Heart left ventricle (tissue), 16 donors: Measurements from ENCODE around the gene MYO6. TPM values are rescaled to one million over a fixed set of nuclear protein-coding genes. Genes with fewer than 3 reads are reported as not detected.

Experiments used
- ATAC-seq, 4 donors: fragments of 200-7000 bp; cut with Tn5 transposase; one replicate each; pipeline ENCODE4 v1.9.1; 2020 to 2022; ENCODE audit warnings: moderate library complexity in 4 of 4, mild to moderate bottlenecking in 3 of 4, moderate number of reproducible peaks in 1 of 4
- DNase-seq, 5 donors: peaks; one replicate each; pipeline ENCODE4 v3.0.0-alpha.2; 2020
- H3K27ac ChIP-seq, 12 donors: fragments of 200-600 bp; sonication (generic) in 4 of 12; one replicate each; pipeline versions ENCODE4 v1.5.0 to v1.8.0; 2016 to 2022; ENCODE audit warnings: mild to moderate bottlenecking in 2 of 12
- H3K27me3 ChIP-seq, 9 donors: fragments of 200-600 bp; sonication (generic) in 2 of 9; one replicate each; pipeline versions ENCODE4 v1.5.1 to v1.8.0; 2016 to 2022; ENCODE audit warnings: mild to moderate bottlenecking in 3 of 9
- H3K36me3 ChIP-seq, 9 donors: fragments of 200-600 bp; sonication (generic) in 2 of 9; one replicate each; pipeline versions ENCODE4 v1.5.0 to v1.8.0; 2018 to 2022; ENCODE audit warnings: mild to moderate bottlenecking in 2 of 9
- H3K4me1 ChIP-seq, 12 donors: fragments of 200-600 bp; sonication (generic) in 4 of 12; one replicate each; pipeline versions ENCODE4 v1.5.0 to v1.8.0; 2016 to 2022; ENCODE audit warnings: mild to moderate bottlenecking in 3 of 12
- H3K4me3 ChIP-seq, 12 donors: fragments of 200-600 bp; sonication (generic) in 4 of 12; one replicate each; pipeline versions ENCODE4 v1.5.0 to v1.8.0; 2017 to 2022; ENCODE audit warnings: mild to moderate bottlenecking in 9 of 12, moderate library complexity in 4 of 12
- H3K9me3 ChIP-seq, 12 donors: fragments of 200-600 bp; sonication (generic) in 4 of 12; one replicate each; pipeline versions ENCODE4 v1.5.0 to v1.8.0; 2016 to 2022; ENCODE audit warnings: mild to moderate bottlenecking in 1 of 12
- CTCF ChIP-seq, 12 donors: fragments of 200-600 bp; sonication (generic) in 4 of 12; IDR thresholded peaks; one replicate each; pipeline versions ENCODE4 v1.5.0 to v1.8.0; 2018 to 2022; ENCODE audit warnings: antibody characterized with exemption in 12 of 12, mild to moderate bottlenecking in 5 of 12
- POLR2A ChIP-seq, 2 donors: fragments of 450-650 bp; IDR thresholded peaks; one replicate each; pipeline ENCODE4 v1.6.1; 2017; ENCODE audit warnings: antibody characterized with exemption in 2 of 2, mild to moderate bottlenecking in 2 of 2, moderate library complexity in 2 of 2
- WGBS, 4 donors: extraction: QIAGEN DNeasy Blood & Tissue Kit in 2 of 4; methylation state at CpG; one replicate each; pipeline versions ENCODE4 v1.1.5 to v1.1.7; 2013 to 2018; 5-methylcytosine and 5-hydroxymethylcytosine counted together
- intact Hi-C, 10 donors: fragments of 100-400 bp; cut with DNase I; formaldehyde crosslinking; loops; one replicate each; pipeline versions ENCODE4 v1.11.1 to v1.14.2; 2022
- polyA plus RNA-seq, 2 donors: library from polyadenylated mRNA; stranded (reverse); fragments of 200-250 nt; gene quantifications; one replicate each; pipeline ENCODE4 v1.2.3, GENCODE V29; 2013
- total RNA-seq, 9 donors: library from RNA; depleted of rRNA in 2 of 9; stranded (reverse); fragments of >200 nt in 2 of 9; fragmentation: NEBNext Ultra II Directional in 3 of 9; extraction: Animal tissue kit (Norgen Biotek cat#: 25700) in 3 of 9; gene quantifications; one replicate each; pipeline versions ENCODE4 v1.1.0 to v1.2.4, GENCODE V29; 2016 to 2023
- donor health status: ischemic (EF 13 %, LVEDD 7.1; RV severe dilation, severe dysfunction).
- donor health status: healthy with polysubstance abuse.
- donor health status: DM: no; HTN: yes; CAD: no.
- donor health status: DM: no; HTN: no; CAD: no.
- donor health status: ischemic (EF 25% LVEDD 6.9; RV normal size, moderate dysfunction).
- donor health status: ischemic (EF 25% LVEDD 5.7; RV mildly dilated, moderate dysfunction).
- donor health status: healthy.
- donor health status: DM: yes; HTN: yes; CAD: no.
- donor health status: ischemic (EF 35%, LVEDD 5.7; RV mildly dilated, moderate dysfunction).
- donor health status: nonischemic (EF 11% LVEDD 7.7; RV severe dilation, severe dysfunction).
- donor health status: DM: yes; HTN: yes; CAD: no.
- donor health status: PGD.
- donor health status: ischemic (EF 29% LVEDD 5.4; RV normal size, mild dysfunction).
- donor health status: nonischemic (EF 23%, LVEDD 6.1; RV moderate dilation, normal function).

MYO6 gene
- total and polyA plus RNA-seq, 11 donors, result 3.1 to 9.5 (median 5.8) TPM

- TF ChIP-seq POLR2A (IDR thresholded peaks at IDR 0.05) (no peak), CTCF (IDR thresholded peaks at IDR 0.05) (no peak)
- H3K9me3 ChIP-seq, result no peaks in the 10 kb centered on the region
- 59 to 71% (median 64%) methylated on average over 7 of the region's 7 CpGs for WGBS, 4 donors
- H3K27me3 ChIP-seq, result peaks cover 0 to 3% (median 0%) of the 10 kb centered on the region in 9 donors
- DNase-seq (no peak), ATAC-seq (peak in 2 of 4 donors; percentile 19 to 30)
- intact Hi-C loops, result loop anchor here in 9 of 10 donors (2.0 to 10.0 kb wide), 9 partner anchors 411 to 1524 kb away; no protein-coding TSS in a partner anchor
- H3K4me3 ChIP-seq, result no peak overlapping the region
- peaks cover 0 to 14% (median 4%) of the 10 kb centered on the region in 12 donors for H3K4me1 ChIP-seq
- no peak overlapping the region for H3K27ac ChIP-seq
- no peaks in the 10 kb centered on the region for H3K36me3 ChIP-seq
Measured at GRCh38 chr6:75933387-75933975, 184.4 kb downstream of the MYO6 start.

- peak overlapping the region in 10 of 12 donors; percentile 26 to 53 (median 43) for H3K4me3 ChIP-seq
- H3K27me3 ChIP-seq, result peaks cover 0 to 3% (median 0%) of the 10 kb centered on the region in 9 donors
- no peak overlapping the region for H3K27ac ChIP-seq
- intact Hi-C loops, result loop anchor here (2.0 to 10.0 kb wide), 12 partner anchors 410 to 1522 kb away; no protein-coding TSS in a partner anchor
- no peaks in the 10 kb centered on the region for H3K36me3 ChIP-seq
- ATAC-seq (peak; percentile 56 to 79 (median 76)), DNase-seq (peak in 3 of 5 donors; percentile 24 to 34 (median 28))
- no peaks in the 10 kb centered on the region for H3K9me3 ChIP-seq
- TF ChIP-seq POLR2A (IDR thresholded peaks at IDR 0.05) (no peak), CTCF (IDR thresholded peaks at IDR 0.05) (peak; percentile 46 to 78 (median 70))
- peaks cover 0 to 14% (median 4%) of the 10 kb centered on the region in 12 donors for H3K4me1 ChIP-seq
- WGBS, 4 donors, result 3 to 5% (median 4%) methylated on average over 23 to 32 of the region's 32 CpGs
Measured at GRCh38 chr6:75934643-75935472, 185.8 kb downstream of the MYO6 start.

- H3K4me1 ChIP-seq, result peaks cover 0 to 14% (median 4%) of the 10 kb centered on the region in 12 donors
- 42 to 90% (median 51%) methylated on average over 4 to 12 of the region's 12 CpGs for WGBS, 4 donors
- intact Hi-C loops, result loop anchor here (2.0 to 10.0 kb wide), 12 partner anchors 409 to 1522 kb away; no protein-coding TSS in a partner anchor
- H3K27me3 ChIP-seq, result peaks cover 0 to 3% (median 0%) of the 10 kb centered on the region in 9 donors
- TF ChIP-seq CTCF (IDR thresholded peaks at IDR 0.05), result no peak
- TF ChIP-seq POLR2A (IDR thresholded peaks at IDR 0.05), result no peak
- peak overlapping the region in 10 of 12 donors; percentile 26 to 53 (median 43) for H3K4me3 ChIP-seq
- H3K36me3 ChIP-seq, result no peaks in the 10 kb centered on the region
- DNase-seq, result no peak
- no peaks in the 10 kb centered on the region for H3K9me3 ChIP-seq
- no peak overlapping the region for H3K27ac ChIP-seq
- ATAC-seq, result no peak
Measured at GRCh38 chr6:75935473-75935793, 186.4 kb downstream of the MYO6 start.

- WGBS, 4 donors, result 55 to 87% (median 68%) methylated on average over 3 of the region's 3 CpGs
- intact Hi-C loops, result loop anchor here (5.0 to 10.0 kb wide), 11 partner anchors 408 to 1521 kb away; no protein-coding TSS in a partner anchor
- Histone ChIP-seq H3K27me3 (peaks cover 0 to 3% (median 0%) of the 10 kb centered on the region in 9 donors), H3K27ac (no peak overlapping the region), H3K9me3 (no peaks in the 10 kb centered on the region), H3K4me3 (no peak overlapping the region), H3K4me1 (peaks cover 0 to 19% (median 4%) of the 10 kb centered on the region in 12 donors), H3K36me3 (no peaks in the 10 kb centered on the region)
- DNase-seq (no peak), ATAC-seq (no peak)
- TF ChIP-seq CTCF (IDR thresholded peaks at IDR 0.05) (no peak), POLR2A (IDR thresholded peaks at IDR 0.05) (no peak)
Measured at GRCh38 chr6:75936682-75937081, 187.6 kb downstream of the MYO6 start.
